Endometrial microvascular endothelial cells (primary cell): Measurements from ENCODE around the gene ERBB2. TPM values are rescaled to one million over a fixed set of nuclear protein-coding genes. Genes with fewer than 3 reads are reported as not detected.
"Not testable (repeated sequence)": the region's sequence is repeated elsewhere in the genome, so short reads cannot be mapped to it uniquely, and the experiment has no call there.

ENCODE experiments used
- in situ Hi-C: cut with HindIII; loops from 2 replicates; pipeline ENCODE4 v1.10.0; 2017; ENCODE audit warnings: low sequenced_read_pairs, low pct_unique_long_range_greater_than_20kb; ENCODE audit errors: inconsistent ontology term
- total RNA-seq: library from RNA; depleted of rRNA; stranded (reverse); fragments of >200 nt; gene quantifications from one replicate; pipeline ENCODE4 v1.2.3, GENCODE V29; 2015; ENCODE audit errors: inconsistent ontology term

ERBB2 gene
- total RNA-seq, 1 donor from 2014 or later: 35.4 TPM

DNA sequence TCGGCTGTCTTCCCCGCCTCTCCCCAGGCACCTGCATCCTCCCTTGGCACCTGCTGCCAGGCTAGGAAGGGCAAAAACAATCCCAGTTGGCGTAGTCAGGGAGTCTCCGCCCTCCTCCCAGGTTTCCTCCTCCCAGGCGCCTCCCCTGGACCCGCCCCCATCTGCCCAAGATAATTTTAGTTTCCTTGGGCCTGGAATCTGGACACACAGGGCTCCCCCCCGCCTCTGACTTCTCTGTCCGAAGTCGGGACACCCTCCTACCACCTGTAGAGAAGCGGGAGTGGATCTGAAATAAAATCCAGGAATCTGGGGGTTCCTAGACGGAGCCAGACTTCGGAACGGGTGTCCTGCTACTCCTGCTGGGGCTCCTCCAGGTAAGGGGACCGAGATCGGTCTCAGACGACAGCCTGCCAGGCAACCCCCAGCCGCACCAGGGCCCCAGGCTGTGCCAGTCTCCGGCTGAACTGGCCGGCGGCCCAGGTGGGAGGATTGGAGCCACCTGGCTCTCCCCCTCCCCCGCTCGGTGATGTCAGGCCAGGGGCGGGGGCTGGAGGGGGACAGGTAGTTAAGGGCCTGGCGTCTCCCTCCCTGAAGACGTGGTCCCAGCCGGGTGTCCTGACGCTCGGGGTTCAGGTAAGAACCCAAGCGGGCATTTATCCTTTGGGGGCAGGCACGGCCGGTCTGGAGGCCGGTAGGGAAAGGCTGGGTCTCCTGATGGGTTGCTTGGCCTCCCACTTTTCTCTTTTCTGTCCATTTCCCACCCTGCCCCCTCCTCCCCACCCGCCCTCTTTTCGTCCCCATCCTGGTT, 38.1 kb downstream of the ERBB2 start, which contains the start of gene GRB7:
GRB7 (plus strand) TSS at position 179 of the 808 bp plus-strand sequence. CDS start 4,364 bp downstream, outside the sequence.
- in situ Hi-C loops: no loop called here

- in situ Hi-C loops: no loop called here
Measured at GRCh38 chr17:39738568-39738901, 38.7 kb downstream of the ERBB2 start.

DNA sequence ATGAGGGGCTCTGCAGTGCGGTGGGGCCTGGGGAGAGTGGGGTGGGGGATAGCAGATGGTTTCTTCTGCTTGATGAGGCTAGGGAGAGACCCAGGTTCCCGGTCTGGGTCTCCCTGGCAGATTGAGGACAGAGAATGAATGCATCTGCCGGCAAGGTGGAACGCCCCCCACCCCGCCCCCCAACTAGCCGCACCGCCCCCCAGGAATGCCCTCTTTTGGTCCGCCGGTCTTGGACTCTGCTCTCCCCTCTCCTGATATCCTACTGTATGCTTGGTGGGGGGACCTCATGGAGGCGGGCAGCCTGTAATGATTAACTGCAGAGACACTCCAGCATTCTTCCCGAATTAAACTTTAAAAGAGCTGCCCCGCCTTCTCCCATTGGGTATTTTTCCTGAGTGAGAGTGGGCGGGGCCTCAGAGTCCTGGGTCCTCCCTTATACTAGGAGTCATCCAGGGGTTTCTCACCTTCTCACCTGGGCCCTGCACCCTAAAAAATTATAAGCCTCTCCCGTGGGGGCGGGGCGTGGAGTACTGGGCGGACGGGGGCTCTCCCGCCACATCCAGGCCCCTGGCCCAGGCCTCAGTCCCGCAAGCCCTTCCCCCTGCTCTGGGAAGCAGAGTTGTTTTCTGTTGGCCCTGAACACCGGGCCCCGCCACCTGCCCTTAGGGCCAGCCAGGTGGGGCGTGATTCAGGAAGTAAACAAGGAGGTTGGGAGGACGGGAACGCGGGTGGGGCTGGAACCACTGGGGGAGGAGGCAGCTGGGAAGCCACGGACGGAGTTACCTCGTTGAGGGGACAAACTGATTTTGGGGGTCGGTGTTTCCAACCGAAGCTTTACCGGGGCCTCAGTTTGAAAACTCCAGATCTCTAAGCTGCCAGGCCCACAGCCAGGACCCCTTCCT, 39.4 kb downstream of the ERBB2 start:
- in situ Hi-C loops: no loop called here

GRCh38 chr17:39739885-39740356, 40.1 kb downstream of the ERBB2 start:
- in situ Hi-C loops: no loop called here

GRCh38 chr17:39740357-39741111, 40.7 kb downstream of the ERBB2 start:
- in situ Hi-C loops: no loop called here

- in situ Hi-C loops: no loop called here
Measured at GRCh38 chr17:39742126-39742855, 42.4 kb downstream of the ERBB2 start.

DNA sequence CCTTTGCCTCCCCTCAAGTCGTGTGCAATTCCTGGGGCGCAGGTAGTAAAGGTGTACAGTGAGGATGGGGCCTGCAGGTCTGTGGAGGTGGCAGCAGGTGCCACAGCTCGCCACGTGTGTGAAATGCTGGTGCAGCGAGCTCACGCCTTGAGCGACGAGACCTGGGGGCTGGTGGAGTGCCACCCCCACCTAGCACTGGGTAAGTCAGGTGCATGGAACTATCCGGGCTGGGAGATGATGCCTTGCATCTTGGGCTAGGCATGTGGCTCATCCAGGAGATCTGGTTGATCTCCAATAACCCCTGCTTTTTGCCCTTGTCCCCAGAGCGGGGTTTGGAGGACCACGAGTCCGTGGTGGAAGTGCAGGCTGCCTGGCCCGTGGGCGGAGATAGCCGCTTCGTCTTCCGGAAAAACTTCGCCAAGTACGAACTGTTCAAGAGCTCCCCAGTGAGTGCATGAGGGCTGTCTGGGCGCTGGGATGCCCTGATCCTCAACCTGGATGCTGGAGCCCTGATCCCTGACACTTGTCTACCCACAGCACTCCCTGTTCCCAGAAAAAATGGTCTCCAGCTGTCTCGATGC, 43.1 kb downstream of the ERBB2 start:
- in situ Hi-C loops: no loop called here

GRCh38 chr17:39744075-39744835, 44.4 kb downstream of the ERBB2 start:
- in situ Hi-C loops: no loop called here

DNA sequence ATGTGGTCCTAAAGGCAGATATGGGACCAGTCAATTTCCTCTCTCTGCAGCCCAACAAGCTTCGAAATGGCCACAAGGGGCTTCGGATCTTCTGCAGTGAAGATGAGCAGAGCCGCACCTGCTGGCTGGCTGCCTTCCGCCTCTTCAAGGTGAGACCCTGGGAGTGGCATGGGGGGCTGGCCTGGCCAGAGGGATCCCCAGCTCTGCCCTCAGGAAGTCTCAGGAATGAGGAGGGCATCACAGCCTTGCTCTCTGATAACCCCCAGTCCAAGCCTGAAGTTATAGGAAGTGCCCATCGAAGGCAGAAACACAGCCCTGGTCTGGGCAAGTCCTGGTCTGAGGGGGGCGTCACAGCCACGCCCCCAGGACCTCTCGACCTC, 45.0 kb downstream of the ERBB2 start:
- in situ Hi-C loops: no loop called here

GRCh38 chr17:39745335-39746144, 45.7 kb downstream of the ERBB2 start:
- in situ Hi-C loops: no loop called here

GRCh38 chr17:39746145-39746461, 46.2 kb downstream of the ERBB2 start:
- in situ Hi-C loops: no loop called here

DNA sequence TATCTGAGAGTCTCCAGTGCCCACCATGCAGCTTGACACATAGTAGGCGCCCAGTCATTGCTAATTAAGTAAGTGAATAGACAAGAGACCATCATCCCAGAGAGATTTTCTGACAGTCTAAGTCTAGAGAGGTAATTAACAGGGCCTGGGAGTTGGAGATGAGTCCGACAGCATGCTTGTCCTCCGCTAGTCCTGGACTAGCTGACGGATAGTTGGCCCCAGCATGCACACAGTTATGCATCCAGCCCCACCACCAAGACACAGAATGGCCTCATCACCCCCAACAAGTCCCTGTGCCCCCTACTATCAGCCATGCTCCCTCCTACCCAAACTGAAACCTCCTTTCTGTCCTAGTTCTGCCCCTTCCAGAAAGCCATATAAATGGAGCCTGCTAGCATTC, 47.9 kb downstream of the ERBB2 start:
- in situ Hi-C loops: no loop called here

DNA sequence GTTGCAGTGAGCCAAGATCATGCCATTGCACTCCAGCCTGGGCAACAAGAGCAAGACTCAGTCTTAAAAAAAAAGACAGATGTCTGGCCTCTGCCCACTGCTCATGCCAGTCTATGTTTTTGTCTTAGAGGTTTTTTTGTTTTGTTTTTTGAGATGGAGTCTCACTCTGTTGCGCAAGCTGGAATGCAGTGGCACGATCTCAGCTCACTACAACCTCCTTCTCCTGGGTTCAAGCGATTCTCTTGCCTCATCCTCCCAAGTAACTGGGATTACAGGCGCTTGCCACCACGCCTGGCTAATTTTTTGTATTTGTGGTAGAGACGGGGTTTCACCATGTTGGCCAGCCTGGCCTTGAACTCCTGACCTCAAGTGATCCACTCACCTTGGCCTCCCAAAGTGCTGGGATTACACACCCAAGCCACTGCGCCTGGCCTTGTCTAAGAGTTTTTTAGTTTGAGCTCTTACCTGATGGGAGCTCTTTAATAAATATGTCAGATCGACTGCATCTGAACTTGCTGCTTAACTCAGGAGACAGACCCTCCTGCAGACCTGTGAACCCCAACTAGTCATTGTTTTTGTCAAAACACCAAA, 48.7 kb downstream of the ERBB2 start:
- in situ Hi-C loops: not testable (repeated sequence)

- in situ Hi-C loops: no loop called here
Measured at GRCh38 chr17:39750131-39751015, 50.5 kb downstream of the ERBB2 start.

- in situ Hi-C loops: no loop called here
Measured at GRCh38 chr17:39751016-39751543, 51.2 kb downstream of the ERBB2 start.
